Neural progenitor cell (in vitro differentiated cells): ENCODE measurements around the gene VILL. TPM values are rescaled to one million over a fixed set of nuclear protein-coding genes. Genes with fewer than 3 reads are reported as not detected.
A peak's percentile ranks its signal among the peaks of the same experiment; 100 is the strongest.

Source experiments
- DNase-seq: peaks from one replicate; pipeline ENCODE4 v3.0.0-alpha.2; 2016; ENCODE audit warnings: low spot score
- H2AFZ ChIP-seq: fragments of 200-600 bp; sonication (generic); replicated peaks from 2 replicates; pipeline ENCODE4 v1.6.1; 2016; ENCODE audit warnings: antibody characterized with exemption
- H3F3A ChIP-seq: fragments of 200-600 bp; sonication (generic); 2 replicates; pipeline ENCODE4 v1.6.1; 2016; ENCODE audit warnings: antibody characterized with exemption, low read depth
- H3K27ac ChIP-seq: fragments of 200-600 bp; sonication (generic); 2 replicates; pipeline ENCODE4 v1.5.1; 2016; ENCODE audit warnings: mild to moderate bottlenecking
- H3K27me3 ChIP-seq: fragments of 200-600 bp; sonication (generic); 2 replicates; pipeline ENCODE4 v1.6.1; 2016; ENCODE audit warnings: mild to moderate bottlenecking, moderate library complexity
- H3K36me3 ChIP-seq: fragments of 200-600 bp; sonication (generic); 2 replicates; pipeline ENCODE4 v1.5.1; 2016
- H3K4me1 ChIP-seq: fragments of 200-600 bp; sonication (generic); 2 replicates; pipeline ENCODE4 v1.6.1; 2016; ENCODE audit warnings: mixed run types
- H3K4me2 ChIP-seq: fragments of 200-600 bp; sonication (generic); 2 replicates; pipeline ENCODE4 v1.6.1; 2016
- H3K4me3 ChIP-seq: fragments of 200-600 bp; sonication (generic); 2 replicates; pipeline ENCODE4 v1.5.1; 2016
- H3K79me2 ChIP-seq: fragments of 200-600 bp; sonication (generic); 2 replicates; pipeline ENCODE4 v1.6.1; 2016; ENCODE audit warnings: low read depth
- H3K9ac ChIP-seq: fragments of 200-600 bp; sonication (generic); 2 replicates; pipeline ENCODE4 v1.6.1; 2016
- H3K9me3 ChIP-seq: fragments of 200-600 bp; sonication (generic); 2 replicates; pipeline ENCODE4 v1.5.1; 2016; ENCODE audit warnings: low read depth
- H4K20me1 ChIP-seq: fragments of 200-600 bp; sonication (generic); 2 replicates; pipeline ENCODE4 v1.6.1; 2016; ENCODE audit warnings: low read depth
- H3K27ac Mint-ChIP-seq: 3 replicates; pipeline ENCODE4 v1.8.0; 2021; ENCODE audit warnings: mixed read lengths
- H3K27me3 Mint-ChIP-seq: 2 replicates; pipeline ENCODE4 v1.8.0; 2022; ENCODE audit warnings: low read depth, mild to moderate bottlenecking, inconsistent platforms, moderate library complexity, mixed read lengths; ENCODE audit not compliant: insufficient read depth
- H3K36me3 Mint-ChIP-seq: 3 replicates; pipeline ENCODE4 v1.8.0; 2021; ENCODE audit warnings: mixed read lengths
- H3K4me1 Mint-ChIP-seq: 3 replicates; pipeline ENCODE4 v1.8.0; 2021; ENCODE audit warnings: mixed read lengths
- H3K4me3 Mint-ChIP-seq: 3 replicates; pipeline ENCODE4 v1.8.0; 2021; ENCODE audit warnings: mild to moderate bottlenecking, moderate library complexity, mixed read lengths
- H3K9me3 Mint-ChIP-seq: 3 replicates; pipeline ENCODE4 v1.8.0; 2020; ENCODE audit warnings: mixed read lengths
- EZH2 ChIP-seq: fragments of 200-600 bp; sonication (generic); IDR thresholded peaks from 2 replicates; pipeline ENCODE4 v1.6.1; 2017; ENCODE audit warnings: antibody characterized with exemption, mild to moderate bottlenecking, moderate library complexity
- EZH2phosphoT487 ChIP-seq: fragments of 200-600 bp; sonication (generic); IDR thresholded peaks from 2 replicates; pipeline ENCODE4 v1.6.1; 2017; ENCODE audit warnings: antibody characterized with exemption
- total RNA-seq: library from RNA; depleted of rRNA; stranded (reverse); fragments of >200 nt; gene quantifications from 2 replicates; pipeline ENCODE4 v1.2.3, GENCODE V29; 2015; ENCODE audit warnings: low replicate concordance
- TF ChIP-seq, protein P1 (sequence below): fragments of 200-600 bp; sonication (generic); IDR thresholded peaks from 2 replicates; pipeline ENCODE4 v1.5.1; 2017; ENCODE audit warnings: antibody characterized with exemption, mild to moderate bottlenecking

VILL gene
- total RNA-seq, 1 donor from 2014 or later = 4.9 TPM

DNA sequence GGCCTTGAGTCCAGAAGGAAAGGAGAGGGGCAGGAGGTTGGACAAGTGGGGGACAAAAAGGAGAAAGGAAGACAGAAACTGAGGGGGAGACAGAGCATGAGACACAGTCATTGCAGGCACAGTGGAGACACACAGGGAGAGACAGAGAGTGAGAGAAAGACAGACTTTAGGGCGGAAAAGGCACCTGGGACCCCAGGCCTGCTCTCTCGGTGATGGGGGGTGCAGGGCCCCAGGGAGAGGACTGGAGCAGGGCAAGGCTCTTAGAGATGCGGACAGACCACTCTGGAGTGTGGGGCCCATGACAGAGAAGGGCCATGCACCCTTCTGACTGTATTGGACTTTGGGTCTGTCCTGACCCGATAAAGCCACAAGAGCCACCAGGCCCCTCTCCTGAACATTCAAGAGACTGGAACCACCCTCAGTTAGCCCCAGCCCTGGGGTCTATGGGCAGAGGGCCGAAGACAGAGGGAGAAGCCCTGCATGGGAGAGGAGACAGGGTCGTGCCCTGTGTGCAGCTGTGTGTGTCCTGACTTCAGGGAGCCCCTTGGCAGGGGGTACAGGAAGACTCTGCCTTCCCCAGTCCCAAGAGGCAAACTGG is 26.4 kb downstream of the VILL start:
- H3K4me2 ChIP-seq = no peak overlapping the region
- H3K9me3 Mint-ChIP-seq = no peaks in the 10 kb centered on the region
- DNase-seq = no peak
- H3K27me3 Mint-ChIP-seq = peaks cover 5% of the 10 kb centered on the region
- H3K36me3 ChIP-seq = no peaks in the 10 kb centered on the region
- H3K79me2 ChIP-seq = no peaks in the 10 kb centered on the region
- no peak overlapping the region for H3K4me3 ChIP-seq
- peaks cover 26% of the 10 kb centered on the region for H3K36me3 Mint-ChIP-seq
- H3K9me3 ChIP-seq = no peaks in the 10 kb centered on the region
- H3K4me3 Mint-ChIP-seq = no peak overlapping the region
- no peak overlapping the region for H3K27ac Mint-ChIP-seq
- H3K4me1 ChIP-seq = no peaks in the 10 kb centered on the region
- peaks cover 16% of the 10 kb centered on the region for H4K20me1 ChIP-seq
- H3F3A ChIP-seq = no peaks in the 10 kb centered on the region
- no peaks in the 10 kb centered on the region for H3K4me1 Mint-ChIP-seq
- TF ChIP-seq EZH2 = no peak
- TF ChIP-seq, protein P1, sequence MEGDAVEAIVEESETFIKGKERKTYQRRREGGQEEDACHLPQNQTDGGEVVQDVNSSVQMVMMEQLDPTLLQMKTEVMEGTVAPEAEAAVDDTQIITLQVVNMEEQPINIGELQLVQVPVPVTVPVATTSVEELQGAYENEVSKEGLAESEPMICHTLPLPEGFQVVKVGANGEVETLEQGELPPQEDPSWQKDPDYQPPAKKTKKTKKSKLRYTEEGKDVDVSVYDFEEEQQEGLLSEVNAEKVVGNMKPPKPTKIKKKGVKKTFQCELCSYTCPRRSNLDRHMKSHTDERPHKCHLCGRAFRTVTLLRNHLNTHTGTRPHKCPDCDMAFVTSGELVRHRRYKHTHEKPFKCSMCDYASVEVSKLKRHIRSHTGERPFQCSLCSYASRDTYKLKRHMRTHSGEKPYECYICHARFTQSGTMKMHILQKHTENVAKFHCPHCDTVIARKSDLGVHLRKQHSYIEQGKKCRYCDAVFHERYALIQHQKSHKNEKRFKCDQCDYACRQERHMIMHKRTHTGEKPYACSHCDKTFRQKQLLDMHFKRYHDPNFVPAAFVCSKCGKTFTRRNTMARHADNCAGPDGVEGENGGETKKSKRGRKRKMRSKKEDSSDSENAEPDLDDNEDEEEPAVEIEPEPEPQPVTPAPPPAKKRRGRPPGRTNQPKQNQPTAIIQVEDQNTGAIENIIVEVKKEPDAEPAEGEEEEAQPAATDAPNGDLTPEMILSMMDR = no peak
- no peak for TF ChIP-seq EZH2phosphoT487
- no peaks in the 10 kb centered on the region for H3K27me3 ChIP-seq
- H3K27ac ChIP-seq = no peak overlapping the region
- H2AFZ ChIP-seq = no peak overlapping the region
- H3K9ac ChIP-seq = no peak overlapping the region

GRCh38 chr3:38017445-38018295 is 27.1 kb downstream of the VILL start:
- Histone ChIP-seq H3K4me2 (no peak overlapping the region), H3K4me3 (no peak overlapping the region), H3K27ac (no peak overlapping the region), H3K9me3 (no peaks in the 10 kb centered on the region), H3K79me2 (no peaks in the 10 kb centered on the region), H3K4me1 (no peaks in the 10 kb centered on the region), H3F3A (no peaks in the 10 kb centered on the region), H4K20me1 (peaks cover 24% of the 10 kb centered on the region), H2AFZ (no peak overlapping the region), H3K36me3 (no peaks in the 10 kb centered on the region), H3K27me3 (no peaks in the 10 kb centered on the region), H3K9ac (no peak overlapping the region)
- no peaks in the 10 kb centered on the region for H3K4me1 Mint-ChIP-seq
- peaks cover 26% of the 10 kb centered on the region for H3K36me3 Mint-ChIP-seq
- no peak overlapping the region for H3K4me3 Mint-ChIP-seq
- DNase-seq = no peak
- no peak overlapping the region for H3K27ac Mint-ChIP-seq
- H3K27me3 Mint-ChIP-seq = peaks cover 7% of the 10 kb centered on the region
- TF ChIP-seq EZH2phosphoT487 (no peak), EZH2 (no peak)
- TF ChIP-seq, protein P1 = no peak
- no peaks in the 10 kb centered on the region for H3K9me3 Mint-ChIP-seq

- H2AFZ ChIP-seq = no peak overlapping the region
- H3K4me2 ChIP-seq = no peak overlapping the region
- no peak for DNase-seq
- peaks cover 8% of the 10 kb centered on the region for H3K79me2 ChIP-seq
- TF ChIP-seq EZH2 (no peak), EZH2phosphoT487 (no peak)
- TF ChIP-seq, protein P1 = no peak
- H3K4me3 Mint-ChIP-seq = no peak overlapping the region
- H3K27me3 ChIP-seq = peaks cover 3% of the 10 kb centered on the region
- peaks cover under 1% of the 10 kb centered on the region for H3F3A ChIP-seq
- H3K4me3 ChIP-seq = no peak overlapping the region
- H3K27ac ChIP-seq = no peak overlapping the region
- H3K27me3 Mint-ChIP-seq = peaks cover 7% of the 10 kb centered on the region
- H3K4me1 Mint-ChIP-seq = peaks cover under 1% of the 10 kb centered on the region
- no peaks in the 10 kb centered on the region for H3K36me3 ChIP-seq
- no peaks in the 10 kb centered on the region for H3K9me3 ChIP-seq
- H3K4me1 ChIP-seq = no peaks in the 10 kb centered on the region
- no peak overlapping the region for H3K9ac ChIP-seq
- H4K20me1 ChIP-seq = peaks cover 33% of the 10 kb centered on the region
- H3K36me3 Mint-ChIP-seq = peaks cover 26% of the 10 kb centered on the region
- H3K9me3 Mint-ChIP-seq = no peaks in the 10 kb centered on the region
- H3K27ac Mint-ChIP-seq = peak overlapping the region; percentile 44
These were observed 28.0 kb downstream of the VILL start for GRCh38 chr3:38018296-38019266.
